ENCODE results near the gene SLC35E3.

SLC35E3 gene

GRCh38 chr12:68771223-68771925, 25.4 kb downstream of the SLC35E3 start:
- no peak for DNase-seq (ENCODE audit: low spot score)

- DNase-seq (ENCODE audit: low spot score): no peak
Observed at GRCh38 chr12:68772714-68773113, 26.7 kb downstream of the SLC35E3 start.

- no peak for DNase-seq (ENCODE audit: low spot score)
Observed at GRCh38 chr12:68773582-68773981, 27.6 kb downstream of the SLC35E3 start.

- DNase-seq (ENCODE audit: low spot score): no peak
Observed at GRCh38 chr12:68775121-68775630, 29.2 kb downstream of the SLC35E3 start.

DNA sequence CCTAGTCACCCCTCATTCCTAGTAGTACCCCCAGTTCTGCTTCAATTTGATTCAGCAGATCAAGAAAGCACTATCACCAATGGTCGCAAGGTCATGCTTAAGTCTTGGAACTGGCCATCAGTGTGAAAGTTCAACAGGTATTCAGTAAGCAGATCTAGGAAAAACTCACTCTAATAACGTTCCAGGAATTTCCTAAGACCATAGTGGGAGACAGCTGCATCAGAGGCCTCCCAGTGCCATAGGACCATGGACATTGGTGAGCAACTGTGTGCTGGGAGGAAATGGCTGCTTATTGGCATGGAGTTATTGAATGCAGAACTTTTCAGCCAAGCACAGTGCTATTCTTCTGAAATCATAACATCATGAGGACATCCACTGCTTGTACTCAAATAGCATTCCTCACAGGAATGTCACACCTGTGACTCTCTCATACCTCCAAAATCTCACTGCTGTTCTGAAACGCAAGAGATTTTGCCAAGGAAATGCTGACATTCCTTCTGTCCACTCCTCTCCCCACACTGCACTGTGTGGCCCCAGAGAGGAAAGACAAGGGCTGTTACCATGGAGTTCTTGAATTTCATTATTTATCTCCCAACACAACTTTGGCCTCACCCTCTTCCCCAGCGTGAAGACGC, 31.1 kb downstream of the SLC35E3 start:
- no peak for DNase-seq (ENCODE audit: low spot score)

- DNase-seq (ENCODE audit: low spot score): no peak
Observed at GRCh38 chr12:68779280-68779679, 33.3 kb downstream of the SLC35E3 start.

- DNase-seq (ENCODE audit: low spot score): no peak
Observed at GRCh38 chr12:68780731-68781130, 34.8 kb downstream of the SLC35E3 start.

DNA sequence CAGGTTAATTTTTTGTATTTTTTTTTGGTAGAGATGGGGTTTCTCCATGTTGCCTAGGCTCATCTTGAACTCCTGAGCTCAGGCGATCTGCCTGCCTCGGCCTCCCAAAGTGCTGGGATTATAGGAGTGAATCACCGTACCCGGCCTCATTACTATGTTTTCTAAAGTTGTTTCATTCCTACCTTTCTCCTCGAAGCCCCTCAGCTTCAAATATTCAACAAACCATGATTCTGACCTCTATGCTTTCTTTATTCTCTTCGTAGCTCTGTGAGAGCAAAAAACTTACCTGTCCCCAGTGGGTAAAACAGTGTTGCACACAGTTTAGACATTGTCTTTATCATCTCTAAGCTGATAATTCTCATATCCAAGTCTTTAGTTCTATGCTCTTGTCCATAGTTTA, 35.8 kb downstream of the SLC35E3 start:
- DNase-seq (ENCODE audit: low spot score): no peak

GRCh38 chr12:68784015-68784414, 38.0 kb downstream of the SLC35E3 start:
- peak; percentile 47 for DNase-seq (ENCODE audit: low spot score)

DNA sequence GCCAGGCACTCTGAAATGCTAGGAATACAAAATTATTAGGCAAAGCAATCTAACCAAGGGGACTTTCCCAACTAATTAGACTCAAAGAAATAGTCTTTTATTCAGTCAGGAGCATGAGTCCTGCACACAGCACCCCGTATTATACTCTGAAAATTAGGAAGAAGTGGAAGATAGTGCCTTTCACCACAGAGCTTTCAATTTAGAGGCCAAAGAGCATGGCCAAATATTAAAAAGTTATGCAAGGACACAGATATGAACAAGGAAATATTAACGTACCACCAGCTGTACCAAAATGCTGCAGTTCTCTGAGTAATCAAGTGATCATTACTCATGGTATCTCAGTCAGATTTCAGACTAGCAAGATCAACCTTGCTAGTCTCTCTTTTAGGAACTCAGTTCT, 39.4 kb downstream of the SLC35E3 start:
- DNase-seq (ENCODE audit: low spot score): no peak

GRCh38 chr12:68785823-68786222, 39.8 kb downstream of the SLC35E3 start:
- DNase-seq (ENCODE audit: low spot score): no peak

GRCh38 chr12:68786929-68787328, 41.0 kb downstream of the SLC35E3 start:
- DNase-seq (ENCODE audit: low spot score): no peak

GRCh38 chr12:68788554-68789143, 42.7 kb downstream of the SLC35E3 start:
- DNase-seq (ENCODE audit: low spot score): no peak

DNA sequence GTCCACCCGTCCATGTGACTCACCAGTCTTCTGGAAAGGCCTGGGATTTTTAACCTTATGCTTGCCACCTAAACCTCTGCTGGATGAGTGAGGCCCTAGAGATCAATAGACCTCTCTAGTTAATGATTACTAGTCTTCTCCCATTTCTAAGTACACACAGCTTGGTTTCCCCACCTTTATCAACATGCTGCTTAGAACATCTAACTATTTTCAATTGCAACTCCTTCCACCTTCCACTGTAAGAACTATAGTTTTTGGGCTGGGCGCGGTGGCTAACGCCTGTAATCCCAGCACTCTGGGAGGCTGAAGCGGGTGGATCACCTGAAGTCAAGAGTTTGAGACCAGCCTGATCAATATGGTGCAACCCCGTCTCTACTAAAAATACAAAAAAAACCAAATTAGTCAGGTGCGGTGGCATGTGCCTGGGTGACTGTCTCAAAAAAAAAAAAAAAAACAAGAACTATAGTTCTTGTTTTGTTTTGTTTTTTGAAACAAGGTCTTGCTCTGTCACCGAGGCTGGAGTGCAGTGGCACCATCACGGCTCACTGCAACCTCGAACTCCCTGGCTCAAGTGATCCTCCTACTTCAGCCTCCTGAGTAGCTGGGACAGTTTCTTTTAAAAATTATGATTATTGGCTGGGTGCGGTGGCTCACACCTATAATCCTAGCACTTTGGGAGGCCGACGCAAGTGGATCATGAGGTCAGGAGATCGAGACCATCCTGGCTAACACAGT, 43.3 kb downstream of the SLC35E3 start:
- peak; percentile 55 for DNase-seq (ENCODE audit: low spot score)

DNA sequence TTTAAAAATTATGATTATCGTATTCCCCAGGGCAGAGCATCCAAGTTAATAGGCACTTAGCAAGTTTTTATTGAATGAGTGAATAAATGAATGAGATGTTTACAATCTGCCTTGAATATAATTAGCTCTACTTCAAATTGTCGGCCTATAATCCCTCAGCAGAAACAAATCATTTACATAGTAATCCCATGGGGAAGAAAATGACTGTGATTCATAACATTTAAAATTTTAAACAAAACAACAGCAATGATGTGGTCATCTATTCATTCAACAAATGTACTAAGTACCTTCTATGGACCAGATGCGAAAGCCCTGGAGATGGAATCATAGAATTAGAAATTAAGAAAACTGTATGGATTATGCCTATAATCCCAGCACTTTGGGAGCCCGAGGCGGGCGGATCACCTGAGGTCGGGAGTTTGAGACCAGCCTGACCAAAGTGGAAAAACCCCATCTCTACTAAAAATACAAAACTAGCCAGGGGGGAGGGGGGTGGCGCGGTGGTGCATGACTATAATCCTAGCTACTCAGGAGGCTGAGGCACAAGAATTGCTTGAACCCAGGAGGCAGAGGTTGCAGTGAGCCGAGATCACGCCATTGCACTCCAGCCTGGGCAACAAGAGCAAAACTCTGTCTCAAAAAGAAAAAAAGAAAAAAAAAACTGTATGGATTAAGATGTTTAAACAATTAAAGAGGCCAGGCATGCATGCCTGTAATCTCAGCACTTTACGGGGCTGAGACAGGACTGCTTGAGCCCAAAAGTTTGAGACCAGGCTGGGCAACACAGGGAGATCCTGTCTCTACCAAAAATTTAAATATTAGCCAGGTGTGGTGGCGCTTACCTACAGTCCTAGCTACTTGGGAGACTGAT, 44.3 kb downstream of the SLC35E3 start:
- DNase-seq (ENCODE audit: low spot score): no peak

DNA sequence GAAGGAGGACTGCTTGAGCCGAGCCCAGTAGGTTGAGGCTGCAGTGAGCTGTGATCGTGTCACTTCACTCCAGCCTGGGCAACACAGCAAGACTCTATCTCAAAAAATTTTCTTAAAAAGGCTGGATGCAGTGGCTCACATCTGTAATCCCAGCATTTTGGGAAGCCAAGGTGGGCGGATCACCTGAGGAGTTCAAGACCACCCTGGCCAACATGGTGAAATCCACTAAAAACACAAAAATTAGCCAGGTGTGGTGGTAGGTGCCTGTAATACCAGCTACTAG, 44.9 kb downstream of the SLC35E3 start:
- DNase-seq (ENCODE audit: low spot score): no peak

DNA sequence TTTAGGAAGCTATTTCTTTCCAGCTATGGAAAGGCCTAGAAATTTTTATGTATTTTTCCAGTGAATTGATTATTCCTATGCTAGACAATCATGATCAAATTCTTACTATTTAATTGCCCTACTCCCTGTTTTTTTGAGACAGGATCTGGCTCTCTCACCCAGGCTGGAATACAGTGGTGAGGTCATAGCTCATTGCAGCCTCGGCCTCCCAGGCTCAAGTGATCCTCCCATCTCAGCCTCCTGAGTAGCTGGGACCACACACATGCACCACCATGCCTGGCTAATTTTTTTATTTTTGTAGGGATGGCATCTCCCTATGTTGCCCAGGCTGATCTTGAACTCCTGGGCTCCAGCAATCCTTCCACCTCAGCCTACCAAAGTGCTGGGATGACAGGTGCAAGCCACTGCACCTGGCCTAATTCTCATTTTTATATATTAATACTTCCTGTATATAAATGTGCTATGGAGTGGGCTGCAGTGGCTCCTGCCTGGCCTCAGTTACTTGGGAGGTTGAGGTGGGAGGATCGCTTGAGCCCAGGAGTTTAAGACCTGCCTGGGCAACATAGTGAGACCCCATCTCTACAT, 46.0 kb downstream of the SLC35E3 start:
- no peak for DNase-seq (ENCODE audit: low spot score)

- peak; percentile 74 for DNase-seq (ENCODE audit: low spot score)
Observed at GRCh38 chr12:68792952-68793351, 47.0 kb downstream of the SLC35E3 start.

- no peak for DNase-seq (ENCODE audit: low spot score)
Observed at GRCh38 chr12:68793436-68793835, 47.5 kb downstream of the SLC35E3 start.

DNA sequence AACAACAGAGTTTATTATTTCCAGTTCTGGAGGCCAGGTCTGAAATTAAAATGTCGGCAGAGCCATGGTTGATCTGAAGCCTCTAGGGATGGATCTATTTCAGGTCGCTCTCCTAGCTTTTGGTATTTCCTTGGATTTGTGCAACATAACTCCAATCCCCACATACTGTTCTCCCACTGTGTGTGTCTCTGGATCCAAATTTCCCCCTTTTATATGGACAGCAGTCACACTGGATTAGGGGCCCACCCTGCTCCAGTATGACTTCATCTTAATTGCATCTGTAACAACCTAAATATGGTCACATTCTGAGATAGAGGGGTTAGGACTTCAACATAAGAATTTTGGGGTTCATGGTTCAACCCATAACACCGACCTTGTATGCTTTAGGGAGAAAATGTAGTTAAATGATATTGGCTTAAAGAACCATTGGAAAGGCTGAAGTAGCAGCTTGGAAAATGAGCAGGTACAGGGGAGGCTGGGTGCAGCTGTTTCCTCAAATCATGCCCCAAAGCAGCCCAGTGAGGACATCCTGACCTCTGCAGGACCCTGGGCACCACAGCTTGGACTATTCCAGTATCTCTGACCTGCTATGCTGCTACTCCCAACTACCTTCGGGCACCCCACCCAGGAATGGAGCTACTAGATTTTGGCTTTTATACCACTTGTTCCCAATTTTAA, 48.1 kb downstream of the SLC35E3 start:
- DNase-seq (ENCODE audit: low spot score): no peak

All from HuH-7 (cell line).